H1 (cell line): ENCODE data around the gene TUT7. TPM values are rescaled to one million over a fixed set of nuclear protein-coding genes. Genes with fewer than 3 reads are reported as not detected.

Experiments used
- BCL11A ChIP-seq, 2 experiments: IDR thresholded peaks; one replicate each; pipeline ENCODE4 v1.6.1; 2011; ENCODE audit warnings: low read depth in 2 of 2, low read length in 2 of 2, mild to moderate bottlenecking in 2 of 2
- CTBP2 ChIP-seq: IDR thresholded peaks from 2 replicates; pipeline ENCODE4 v1.7.0; 2011; ENCODE audit warnings: borderline replicate concordance, mild to moderate bottlenecking, moderate library complexity, mixed read lengths, low read length; ENCODE audit not compliant: insufficient read depth, insufficient read length
- EGR1 ChIP-seq: IDR thresholded peaks from 2 replicates; pipeline ENCODE4 v1.6.1; 2011; ENCODE audit warnings: low read depth, low read length, borderline replicate concordance
- KDM5A ChIP-seq: fragments of 200-600 bp; IDR thresholded peaks from 2 replicates; pipeline ENCODE4 v1.7.1; 2012; ENCODE audit warnings: mild to moderate bottlenecking, low read length, inconsistent platforms, mixed read lengths
- RXRA ChIP-seq: IDR thresholded peaks from 2 replicates; pipeline ENCODE4 v1.6.1; 2011; ENCODE audit warnings: low read depth, mild to moderate bottlenecking, low read length, moderate library complexity; ENCODE audit not compliant: insufficient read depth
- TBP ChIP-seq: IDR thresholded peaks from 2 replicates; pipeline ENCODE4 v1.6.1; 2011; ENCODE audit warnings: low read depth, low read length, improper control_type of control experiment
- polyA plus RNA-seq, 7 experiments: library from polyadenylated mRNA; depleted of rRNA in 3 of 7; stranded (reverse) in 5 of 7; unstranded in 2 of 7; fragments of >200 nt in 5 of 7; fragments of 200-250 nt in 2 of 7; gene quantifications; 1 replicate in 5 of 7; 2 replicates in 1 of 7; 4 replicates in 1 of 7; pipeline versions ENCODE4 v1.2.1 to v1.2.3, GENCODE V29; 2011 to 2013; ENCODE audit warnings: missing spikeins in 2 of 7, mixed read lengths in 2 of 7
- total RNA-seq: library from RNA; stranded (reverse); fragmentation: NEBNext Ultra II Directional; extraction: Animal tissue kit (Norgen Biotek cat#: 25700); gene quantifications from 2 replicates; pipeline ENCODE4 v1.2.1, GENCODE V29; 2021
- TF ChIP-seq, protein P1 (sequence below), 3 experiments: IDR thresholded peaks; 1 replicate in 2 of 3; 2 replicates in 1 of 3; pipeline versions ENCODE4 v1.5.1 to v1.6.1; 2011; ENCODE audit warnings: low read length in 3 of 3, mild to moderate bottlenecking in 3 of 3, inconsistent platforms in 2 of 3, low read depth in 1 of 3, moderate library complexity in 1 of 3; ENCODE audit not compliant: insufficient read depth in 1 of 3; ENCODE audit errors: control extremely low read depth in 1 of 3

Gene TUT7
- total and polyA plus RNA-seq, 2 of the 8 experiments (the other 6 are each of a cell fraction or from before 2014, with no cell fraction given) = 4.8 to 19.3 TPM

DNA sequence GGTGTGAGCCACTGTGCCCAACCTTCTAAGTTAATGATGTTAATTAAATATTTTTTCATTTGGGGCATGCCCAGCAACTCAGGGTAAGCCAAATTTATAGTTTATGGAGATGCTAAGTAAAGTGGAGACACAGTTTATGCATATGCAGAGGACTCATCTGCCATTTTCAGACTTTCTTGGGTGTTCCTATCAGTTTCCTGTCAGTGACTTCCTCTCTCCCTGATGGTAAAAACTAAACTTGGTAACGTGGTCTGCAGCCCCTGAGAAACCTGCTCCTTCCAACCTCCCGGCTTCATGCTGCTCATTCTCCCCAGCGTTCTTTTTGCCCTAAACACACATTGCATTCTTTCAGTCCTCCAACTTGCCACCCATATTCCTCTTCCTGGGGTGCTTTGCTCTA, 48.4 kb upstream of the TUT7 start (continued):
- TF ChIP-seq, protein P1, sequence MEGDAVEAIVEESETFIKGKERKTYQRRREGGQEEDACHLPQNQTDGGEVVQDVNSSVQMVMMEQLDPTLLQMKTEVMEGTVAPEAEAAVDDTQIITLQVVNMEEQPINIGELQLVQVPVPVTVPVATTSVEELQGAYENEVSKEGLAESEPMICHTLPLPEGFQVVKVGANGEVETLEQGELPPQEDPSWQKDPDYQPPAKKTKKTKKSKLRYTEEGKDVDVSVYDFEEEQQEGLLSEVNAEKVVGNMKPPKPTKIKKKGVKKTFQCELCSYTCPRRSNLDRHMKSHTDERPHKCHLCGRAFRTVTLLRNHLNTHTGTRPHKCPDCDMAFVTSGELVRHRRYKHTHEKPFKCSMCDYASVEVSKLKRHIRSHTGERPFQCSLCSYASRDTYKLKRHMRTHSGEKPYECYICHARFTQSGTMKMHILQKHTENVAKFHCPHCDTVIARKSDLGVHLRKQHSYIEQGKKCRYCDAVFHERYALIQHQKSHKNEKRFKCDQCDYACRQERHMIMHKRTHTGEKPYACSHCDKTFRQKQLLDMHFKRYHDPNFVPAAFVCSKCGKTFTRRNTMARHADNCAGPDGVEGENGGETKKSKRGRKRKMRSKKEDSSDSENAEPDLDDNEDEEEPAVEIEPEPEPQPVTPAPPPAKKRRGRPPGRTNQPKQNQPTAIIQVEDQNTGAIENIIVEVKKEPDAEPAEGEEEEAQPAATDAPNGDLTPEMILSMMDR (IDR thresholded peaks at IDR 0.05; ENCODE audit: control extremely low read depth in 1 of 3, insufficient read depth in 1 of 3, low read depth in 1 of 3, low read length in 3 of 3) = no peak
- TF ChIP-seq EGR1 (no peak), TBP (no peak), RXRA (no peak), CTBP2 (no peak), KDM5A (no peak), BCL11A (IDR thresholded peaks at IDR 0.05; ENCODE audit: low read depth in 2 of 2, low read length in 2 of 2) (no peak)
